Common myeloid progenitor, CD34-positive (primary cell): ENCODE measurements around the gene KDM2A.

Source experiments
- CTCF ChIA-PET: fragments of 350-600 bp; sonication (Branson Sonifier 250); formaldehyde crosslinking; loops from one replicate; lab custom pipeline; 2021; ENCODE audit warnings: antibody characterized with exemption; lab: Charles Lee
- POLR2A ChIA-PET: fragments of 350-600 bp; sonication (Branson Sonifier 250); formaldehyde crosslinking; loops from one replicate; lab custom pipeline; 2021; ENCODE audit warnings: antibody characterized with exemption; lab: Charles Lee
- DNase-seq, 3 donors: peaks; one replicate each; pipeline versions ENCODE4 v3.0.0 to v3.0.0-alpha.2; 2013
- H3K27ac ChIP-seq, 2 experiments: 1 replicate in 1 of 2; 2 replicates in 1 of 2; pipeline ENCODE4 v1.7.0; 2013; ENCODE audit warnings: inconsistent platforms in 2 of 2, low read length in 2 of 2, mild to moderate bottlenecking in 2 of 2, low read depth in 1 of 2, moderate library complexity in 1 of 2; ENCODE audit not compliant: severe bottlenecking in 2 of 2, insufficient read depth in 1 of 2, poor library complexity in 1 of 2
- H3K27me3 ChIP-seq, 5 experiments: replicated peaks in 2 of 5; 1 replicate in 3 of 5; 2 replicates in 2 of 5; pipeline versions ENCODE4 v1.6.1 to v1.7.0; 2013; ENCODE audit warnings: low read length in 4 of 5, mild to moderate bottlenecking in 2 of 5, moderate library complexity in 2 of 5, inconsistent platforms in 1 of 5; ENCODE audit not compliant: insufficient read depth in 5 of 5, control insufficient read depth in 4 of 5
- H3K36me3 ChIP-seq, 4 experiments: 1 replicate in 2 of 4; 2 replicates in 2 of 4; pipeline versions ENCODE4 v1.6.1 to v1.7.0; 2013; ENCODE audit warnings: low read length in 3 of 4, control low read depth in 1 of 4, mild to moderate bottlenecking in 1 of 4; ENCODE audit not compliant: control insufficient read depth in 4 of 4, insufficient read depth in 4 of 4
- H3K4me1 ChIP-seq, 4 experiments: 1 replicate in 3 of 4; 2 replicates in 1 of 4; pipeline versions ENCODE4 v1.6.1 to v1.7.1; 2013; ENCODE audit warnings: low read length in 3 of 4, mild to moderate bottlenecking in 3 of 4, control low read depth in 1 of 4, inconsistent platforms in 1 of 4, moderate library complexity in 1 of 4; ENCODE audit not compliant: control insufficient read depth in 4 of 4, insufficient read depth in 4 of 4; ENCODE audit errors: control extremely low read depth in 1 of 4
- H3K4me3 ChIP-seq, 7 experiments: 1 replicate in 4 of 7; 2 replicates in 3 of 7; pipeline versions ENCODE4 v1.5.1 to v1.7.0; 2013; ENCODE audit warnings: mild to moderate bottlenecking in 7 of 7, low read length in 6 of 7, moderate library complexity in 6 of 7, inconsistent platforms in 2 of 7, low read depth in 2 of 7, control low read depth in 1 of 7; ENCODE audit not compliant: insufficient read depth in 4 of 7, control insufficient read depth in 1 of 7; ENCODE audit errors: extremely low read depth in 1 of 7
- H3K9me3 ChIP-seq, 5 experiments: 1 replicate in 4 of 5; 2 replicates in 1 of 5; pipeline versions ENCODE4 v1.6.1 to v1.7.1; 2013; ENCODE audit warnings: low read length in 4 of 5, mild to moderate bottlenecking in 2 of 5, inconsistent platforms in 1 of 5, low read depth in 1 of 5, moderate library complexity in 1 of 5; ENCODE audit not compliant: control insufficient read depth in 4 of 5, insufficient read depth in 2 of 5; ENCODE audit errors: control extremely low read depth in 1 of 5
- WGBS: methylation state at CpG from one replicate; pipeline ENCODE4 v1.1.5; 2013; ENCODE audit not compliant: insufficient coverage; 5-methylcytosine and 5-hydroxymethylcytosine counted together

Gene KDM2A

GRCh38 chr11:67239783-67240575, 120.9 kb downstream of the KDM2A start:
- Histone ChIP-seq H3K36me3 (peaks cover 9 to 25% (median 24%) of the 10 kb centered on the region in 4 experiments), H3K4me3 (peak overlapping the region; percentile 42 to 99 (median 97)), H3K9me3 (no peaks in the 10 kb centered on the region), H3K27me3 (no peaks in the 10 kb centered on the region), H3K27ac (peak overlapping the region; percentile 99), H3K4me1 (peaks cover 14 to 43% (median 39%) of the 10 kb centered on the region in 4 experiments)
- 0% methylated on average over 30 of the region's 31 CpGs for WGBS
- DNase-seq, result peak; percentile 99 to 100 (median 99)
- POLR2A ChIA-PET, result interaction anchor here (0.5 to 2.7 kb wide), 7 partner anchors 12 to 92 kb away, joined by 3 to 17 read pairs (median 4); partner anchors contain the start of genes ANKRD13D and GRK2
- CTCF ChIA-PET, result interaction anchor here (0.6 to 4.7 kb wide), 8 partner anchors 10 to 151 kb away, joined by 3 to 24 read pairs (median 3); no protein-coding TSS in a partner anchor

GRCh38 chr11:67240576-67241389, 121.7 kb downstream of the KDM2A start:
- CTCF ChIA-PET, result interaction anchor here (0.5 to 4.7 kb wide), 3 partner anchors 12 to 890 kb away, joined by 3 to 24 read pairs (median 13); no protein-coding TSS in a partner anchor
- H3K4me1 ChIP-seq, result peaks cover 14 to 43% (median 39%) of the 10 kb centered on the region in 4 experiments
- POLR2A ChIA-PET, result interaction anchor here (0.6 to 2.7 kb wide), 5 partner anchors 11 to 78 kb away, joined by 3 to 17 read pairs (median 6); no protein-coding TSS in a partner anchor
- peak; percentile 91 to 97 (median 97) for DNase-seq
- peaks cover 13 to 33% (median 31%) of the 10 kb centered on the region in 4 experiments for H3K36me3 ChIP-seq
- peak overlapping the region; percentile 42 to 99 (median 97) for H3K4me3 ChIP-seq
- WGBS, result 0% methylated on average over 6 of the region's 16 CpGs
- H3K27me3 ChIP-seq, result no peaks in the 10 kb centered on the region
- no peaks in the 10 kb centered on the region for H3K9me3 ChIP-seq
- H3K27ac ChIP-seq, result peak overlapping the region; percentile 99

GRCh38 chr11:67242548-67242947, 123.5 kb downstream of the KDM2A start:
- POLR2A ChIA-PET, result no interaction called here
- CTCF ChIA-PET, result interaction anchor here (1.2 to 1.3 kb wide), 2 partner anchors 9 to 21 kb away, joined by 3 read pairs; no protein-coding TSS in a partner anchor
- Histone ChIP-seq H3K9me3 (no peaks in the 10 kb centered on the region), H3K36me3 (peaks cover 17 to 45% (median 39%) of the 10 kb centered on the region in 4 experiments), H3K4me3 (peak overlapping the region in 1 of 7 experiments; percentile 20), H3K27me3 (no peaks in the 10 kb centered on the region), H3K27ac (peak overlapping the region; percentile 27 to 99), H3K4me1 (peaks cover 14 to 42% (median 39%) of the 10 kb centered on the region in 4 experiments)
- 100% methylated on average over 1 of the region's 1 CpG for WGBS
- DNase-seq, result no peak

- CTCF ChIA-PET, result interaction anchor here (1.2 to 1.3 kb wide), 2 partner anchors 9 to 20 kb away, joined by 3 read pairs; no protein-coding TSS in a partner anchor
- no peaks in the 10 kb centered on the region for H3K27me3 ChIP-seq
- POLR2A ChIA-PET, result no interaction called here
- H3K9me3 ChIP-seq, result no peaks in the 10 kb centered on the region
- peak overlapping the region in 1 of 7 experiments; percentile 20 for H3K4me3 ChIP-seq
- peaks cover 22 to 50% (median 44%) of the 10 kb centered on the region in 4 experiments for H3K36me3 ChIP-seq
- DNase-seq, result no peak
- H3K4me1 ChIP-seq, result peaks cover 14 to 40% (median 39%) of the 10 kb centered on the region in 4 experiments
- no CpG with 5 or more reads among the region's 2 CpGs for WGBS
- peak overlapping the region in 1 of 2 experiments; percentile 99 for H3K27ac ChIP-seq
Observed at GRCh38 chr11:67243051-67243450, 124.0 kb downstream of the KDM2A start.

- WGBS, result 96% methylated on average over 11 of the region's 11 CpGs
- ChIA-PET CTCF (interaction anchor here (1.7 kb wide), 1 partner anchor 8 kb away, joined by 4 read pairs; no protein-coding TSS in a partner anchor), POLR2A (no interaction called here)
- peaks cover 29 to 70% (median 63%) of the 10 kb centered on the region in 4 experiments for H3K36me3 ChIP-seq
- no peak overlapping the region for H3K27ac ChIP-seq
- H3K9me3 ChIP-seq, result no peaks in the 10 kb centered on the region
- H3K4me3 ChIP-seq, result no peak overlapping the region
- peaks cover 10 to 26% (median 23%) of the 10 kb centered on the region in 4 experiments for H3K4me1 ChIP-seq
- no peak for DNase-seq
- no peaks in the 10 kb centered on the region for H3K27me3 ChIP-seq
Observed at GRCh38 chr11:67245046-67245445, 126.0 kb downstream of the KDM2A start.

- peaks cover 0 to 6% (median 2%) of the 10 kb centered on the region in 4 experiments for H3K4me1 ChIP-seq
- no peaks in the 10 kb centered on the region for H3K27me3 ChIP-seq
- H3K4me3 ChIP-seq, result no peak overlapping the region
- ChIA-PET POLR2A (interaction anchor here (0.6 kb wide), 1 partner anchor 25 kb away, joined by 5 read pairs; no protein-coding TSS in a partner anchor), CTCF (interaction anchor here (0.9 to 1.4 kb wide), 2 partner anchors 14 to 135 kb away, joined by 3 read pairs; no protein-coding TSS in a partner anchor)
- 100% methylated on average over 4 of the region's 5 CpGs for WGBS
- H3K9me3 ChIP-seq, result no peaks in the 10 kb centered on the region
- peaks cover 33 to 96% (median 79%) of the 10 kb centered on the region in 4 experiments for H3K36me3 ChIP-seq
- no peak overlapping the region for H3K27ac ChIP-seq
- no peak for DNase-seq
Observed at GRCh38 chr11:67247946-67248550, 129.0 kb downstream of the KDM2A start.
